HG02938 (cell line): Measurements from ENCODE around the gene IL1RAPL1.

Experiments used
- ATAC-seq: cut with Tn5 transposase; IDR thresholded peaks from one replicate; pipeline ENCODE4 v1.9.1; 2021; ENCODE audit warnings: mild to moderate bottlenecking, moderate library complexity; ENCODE audit not compliant: unreplicated experiment

IL1RAPL1 gene

DNA sequence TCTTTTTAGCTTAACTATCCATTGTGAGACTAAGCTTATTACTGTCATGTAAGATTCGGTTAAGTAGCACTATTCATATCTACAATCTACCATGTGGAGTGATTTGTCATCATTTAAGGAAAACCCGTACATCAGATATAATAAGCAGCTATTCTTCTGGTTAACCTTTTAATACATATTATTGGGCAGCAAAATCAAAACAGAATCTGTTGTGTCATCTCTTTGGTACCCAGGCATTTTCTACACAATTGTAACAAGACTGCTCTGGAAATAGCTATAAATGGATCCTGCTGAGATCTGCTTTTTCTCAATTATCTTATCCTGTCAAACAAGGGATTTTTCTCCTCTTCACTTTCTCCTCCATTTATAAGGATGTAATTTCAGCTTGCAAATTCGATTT is 1106.7 kb downstream of the IL1RAPL1 start:
- no peak for ATAC-seq

DNA sequence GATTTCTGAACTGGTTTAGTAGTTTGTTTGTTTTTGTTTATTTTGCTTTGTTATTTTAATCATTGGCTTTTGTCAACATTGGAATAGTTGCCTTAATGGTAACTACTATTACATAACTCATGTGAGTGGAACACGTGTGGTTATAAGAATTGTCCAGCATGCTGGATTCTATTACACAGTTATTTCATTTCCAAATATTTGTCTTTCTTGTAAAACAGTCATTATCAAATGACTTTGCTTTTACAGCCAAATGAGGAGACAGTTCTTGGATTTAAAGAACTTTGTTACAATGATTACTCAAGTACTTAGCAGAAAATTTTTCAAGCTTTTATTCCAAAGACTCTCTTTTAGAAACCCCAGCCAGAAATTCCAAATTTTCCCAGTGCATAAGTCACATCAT is 1112.0 kb downstream of the IL1RAPL1 start:
- no peak for ATAC-seq

GRCh38 chrX:29707088-29707487 is 1119.8 kb downstream of the IL1RAPL1 start:
- ATAC-seq = no peak

GRCh38 chrX:29721152-29721551 is 1133.9 kb downstream of the IL1RAPL1 start:
- ATAC-seq = no peak

DNA sequence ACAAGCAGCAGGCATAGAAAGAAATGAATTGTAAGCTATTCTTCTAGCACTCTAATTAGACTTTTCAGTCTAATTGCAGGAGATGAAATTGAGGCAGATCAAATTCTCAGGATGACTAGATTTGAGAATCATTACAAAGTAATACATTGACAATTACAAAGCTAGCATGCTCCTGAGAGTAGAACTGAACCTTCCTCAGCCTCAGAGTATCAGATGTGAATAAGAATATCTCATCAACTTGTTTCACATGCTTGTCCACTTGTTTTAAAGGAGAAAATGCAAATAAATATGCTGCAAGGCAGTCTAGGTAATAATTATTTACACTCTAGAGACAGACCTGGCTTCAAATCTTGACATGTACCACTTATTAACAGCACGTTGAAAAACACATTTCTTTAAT is 1137.1 kb downstream of the IL1RAPL1 start:
- peak; percentile 92 for ATAC-seq

DNA sequence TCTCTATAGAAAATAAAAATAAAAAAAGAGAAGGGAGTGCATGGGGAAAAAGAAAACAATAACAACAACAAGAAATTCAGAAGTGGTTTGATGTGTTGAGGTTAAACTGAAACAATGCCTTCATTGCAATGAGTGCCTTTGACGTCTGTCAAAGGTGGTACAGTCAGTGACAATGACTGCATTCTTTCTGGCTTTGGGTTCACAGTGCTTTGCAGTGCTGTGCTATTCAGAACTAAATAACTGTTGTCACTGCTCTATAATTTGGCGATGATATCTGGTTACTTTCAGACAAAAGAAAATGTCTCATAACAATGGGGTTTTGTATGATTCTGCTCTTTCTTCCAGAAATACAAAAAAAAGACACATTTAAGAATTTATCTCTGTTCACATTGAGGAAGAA is 1139.6 kb downstream of the IL1RAPL1 start:
- ATAC-seq = no peak

DNA sequence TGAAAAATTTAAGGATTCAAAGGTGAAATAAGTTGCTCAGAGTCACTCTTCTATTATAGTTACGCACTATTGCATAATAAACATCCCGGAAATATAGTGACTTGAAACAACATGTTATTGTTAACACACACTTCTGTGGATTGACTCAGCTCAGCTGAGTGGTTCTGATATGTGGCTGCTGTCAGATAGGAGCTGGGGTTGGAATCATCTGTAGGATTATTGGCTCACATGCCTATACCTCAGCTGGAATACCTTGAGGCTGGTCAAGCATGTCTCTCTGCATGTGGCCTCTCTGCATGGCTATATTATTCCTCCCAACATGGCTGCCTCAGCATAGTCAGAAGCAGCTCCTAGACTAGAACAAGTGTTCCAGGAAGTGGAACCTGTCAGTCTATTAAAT is 1141.4 kb downstream of the IL1RAPL1 start:
- no peak for ATAC-seq

DNA sequence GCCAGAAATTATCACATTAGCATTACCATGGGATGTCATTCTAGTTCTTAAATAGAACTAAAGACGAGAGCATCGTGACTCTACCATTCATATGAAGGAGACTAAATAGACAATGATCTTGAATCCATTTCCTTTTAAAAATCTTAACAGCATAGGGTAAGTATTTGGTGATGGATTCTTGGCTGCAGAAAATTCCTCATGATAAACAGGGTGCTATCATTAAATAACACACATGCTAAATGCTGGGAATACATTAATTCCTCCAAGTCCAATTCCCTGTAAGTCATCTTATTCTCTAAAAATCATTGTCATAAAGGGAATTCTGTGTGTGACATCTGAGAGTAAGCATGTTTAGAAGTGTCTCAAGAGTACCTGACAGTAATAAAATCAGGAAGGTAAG is 1157.7 kb downstream of the IL1RAPL1 start:
- ATAC-seq = no peak

GRCh38 chrX:29746326-29746725 is 1159.1 kb downstream of the IL1RAPL1 start:
- no peak for ATAC-seq

GRCh38 chrX:29762006-29762405 is 1174.8 kb downstream of the IL1RAPL1 start:
- no peak for ATAC-seq

GRCh38 chrX:29775890-29776289 is 1188.6 kb downstream of the IL1RAPL1 start:
- ATAC-seq = no peak

- no peak for ATAC-seq
Observed at GRCh38 chrX:29787656-29788055, 1200.4 kb downstream of the IL1RAPL1 start.

DNA sequence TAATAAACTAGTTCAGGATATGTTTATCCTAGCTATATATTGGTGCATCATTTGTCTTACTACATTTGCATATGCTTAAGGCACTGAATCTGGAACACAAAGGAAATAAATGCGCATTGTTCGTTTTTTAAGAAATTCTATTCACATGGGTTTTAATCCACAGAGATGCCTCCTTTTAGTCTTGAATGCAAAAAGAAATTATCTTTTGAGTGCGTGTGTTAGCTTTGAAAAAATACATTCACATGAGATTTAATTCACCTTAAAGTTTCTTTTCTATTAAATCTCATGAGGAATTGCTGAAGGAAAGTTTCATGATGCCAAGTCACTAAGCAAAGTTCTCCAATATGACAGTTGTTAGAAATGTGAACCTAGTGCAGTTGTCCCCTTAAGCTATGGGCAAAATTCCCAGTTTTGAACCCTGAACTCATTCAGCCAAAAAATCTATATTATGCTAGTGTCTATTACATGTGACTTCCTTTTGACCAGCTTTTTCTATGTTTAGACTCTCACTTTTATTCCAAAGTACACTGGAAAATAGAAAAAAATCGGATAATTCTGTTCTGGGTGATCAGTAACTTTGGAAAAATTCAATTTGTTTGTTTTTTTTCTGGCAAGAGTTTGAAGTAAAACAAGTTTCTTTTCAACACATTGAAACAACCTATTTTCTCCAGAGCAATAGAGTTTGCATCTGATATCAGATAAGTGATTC is 1201.9 kb downstream of the IL1RAPL1 start:
- ATAC-seq = no peak

DNA sequence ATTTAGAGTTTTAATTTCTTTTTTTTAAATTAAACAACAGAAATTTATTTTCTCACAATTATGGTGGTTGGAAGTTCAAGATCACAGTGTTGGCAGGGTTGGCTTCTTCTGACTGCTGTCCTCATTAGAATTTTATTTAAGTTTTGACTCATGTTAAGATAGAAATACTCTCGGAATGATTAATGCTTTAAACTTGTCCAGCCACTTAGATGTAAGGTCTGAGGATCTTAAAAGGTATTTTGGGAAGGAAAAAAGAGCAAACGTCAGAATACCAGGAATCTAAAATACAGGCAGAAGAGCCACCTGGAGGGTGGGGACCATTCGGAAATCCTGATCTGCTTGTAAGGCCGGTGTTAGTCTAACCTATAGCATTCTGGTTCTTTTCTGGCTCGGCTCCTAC is 1205.1 kb downstream of the IL1RAPL1 start:
- ATAC-seq = no peak

GRCh38 chrX:29797156-29797555 is 1209.9 kb downstream of the IL1RAPL1 start:
- no peak for ATAC-seq

GRCh38 chrX:29798469-29798868 is 1211.2 kb downstream of the IL1RAPL1 start:
- ATAC-seq = no peak

DNA sequence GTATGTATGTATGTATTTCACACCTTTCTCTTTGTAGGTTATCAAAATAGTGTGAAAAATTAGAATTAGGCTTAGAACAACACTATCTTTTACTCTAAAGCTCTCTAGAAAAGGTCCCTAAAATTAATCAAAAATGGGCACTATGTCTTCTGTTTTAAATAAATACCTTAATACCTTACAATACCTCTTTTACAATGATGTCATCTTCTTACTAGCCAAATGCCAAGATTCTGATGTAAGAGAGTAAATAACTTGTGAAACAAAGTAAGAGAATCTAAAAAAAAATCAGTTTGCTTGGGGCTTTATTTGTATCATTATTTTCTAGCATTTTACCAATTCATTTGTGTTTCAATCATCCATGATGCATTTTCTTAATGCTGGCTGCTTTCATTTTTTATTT is 1225.9 kb downstream of the IL1RAPL1 start:
- ATAC-seq = no peak

GRCh38 chrX:29824176-29824906 is 1237.1 kb downstream of the IL1RAPL1 start:
- ATAC-seq = no peak

- no peak for ATAC-seq
Observed at GRCh38 chrX:29826742-29827141, 1239.5 kb downstream of the IL1RAPL1 start.

DNA sequence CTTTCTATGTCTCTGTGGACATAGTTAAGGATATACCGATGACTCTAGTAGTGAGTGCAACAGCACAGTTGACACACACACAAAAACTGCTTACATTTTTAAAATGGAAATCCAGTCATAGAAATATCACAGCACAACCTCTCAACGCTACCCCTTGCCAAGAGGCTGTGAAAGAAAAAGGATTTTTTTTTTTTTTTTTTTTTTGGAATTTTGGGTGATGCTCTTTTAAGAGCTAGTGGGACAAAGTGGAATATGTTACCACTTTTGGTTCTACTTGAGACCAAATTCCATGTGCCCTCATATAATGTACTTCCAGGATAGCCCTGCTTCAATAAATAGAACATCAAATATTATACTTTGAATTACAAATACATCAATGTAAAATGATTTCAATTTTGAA is 1247.1 kb downstream of the IL1RAPL1 start:
- ATAC-seq = no peak

- no peak for ATAC-seq
Observed at GRCh38 chrX:29834764-29835163, 1247.5 kb downstream of the IL1RAPL1 start.

- no peak for ATAC-seq
Observed at GRCh38 chrX:29841750-29842149, 1254.5 kb downstream of the IL1RAPL1 start.

GRCh38 chrX:29842552-29842951 is 1255.3 kb downstream of the IL1RAPL1 start:
- ATAC-seq = no peak
